Ishikawa (cell line): Measurements from ENCODE around the gene MYO1B.

ENCODE experiments used
- CEBPB ChIP-seq: IDR thresholded peaks from 2 replicates; pipeline ENCODE4 v1.6.1; 2012
- CREB1 ChIP-seq: IDR thresholded peaks from 2 replicates; pipeline ENCODE4 v1.6.1; 2012; ENCODE audit warnings: low read depth
- EGR1 ChIP-seq: IDR thresholded peaks from 2 replicates; pipeline ENCODE4 v1.6.1; 2012
- EP300 ChIP-seq: IDR thresholded peaks from 2 replicates; pipeline ENCODE4 v1.6.1; 2012; ENCODE audit warnings: borderline replicate concordance
- FOXM1 ChIP-seq: IDR thresholded peaks from 2 replicates; pipeline ENCODE4 v1.6.1; 2012; ENCODE audit warnings: low read depth, borderline replicate concordance
- MAX ChIP-seq: IDR thresholded peaks from 2 replicates; pipeline ENCODE4 v1.6.1; 2012
- NFIC ChIP-seq: IDR thresholded peaks from 2 replicates; pipeline ENCODE4 v1.6.1; 2012
- RAD21 ChIP-seq: IDR thresholded peaks from 2 replicates; pipeline ENCODE4 v1.6.1; 2012; ENCODE audit warnings: low read depth
- REST ChIP-seq: IDR thresholded peaks from 2 replicates; pipeline ENCODE4 v1.6.1; 2012; ENCODE audit warnings: low read depth, mild to moderate bottlenecking
- TAF1 ChIP-seq: IDR thresholded peaks from 2 replicates; pipeline ENCODE4 v1.6.1; 2012; ENCODE audit warnings: low read depth, mild to moderate bottlenecking
- TCF12 ChIP-seq: IDR thresholded peaks from 2 replicates; pipeline ENCODE4 v1.6.1; 2012; ENCODE audit warnings: low read depth
- TEAD4 ChIP-seq: IDR thresholded peaks from 2 replicates; pipeline ENCODE4 v1.6.1; 2012
- USF1 ChIP-seq: IDR thresholded peaks from 2 replicates; pipeline ENCODE4 v1.6.1; 2012
- YY1 ChIP-seq: IDR thresholded peaks from 2 replicates; pipeline ENCODE4 v1.6.1; 2012; ENCODE audit warnings: low read depth
- ZBTB7A ChIP-seq: IDR thresholded peaks from 2 replicates; pipeline ENCODE4 v1.6.1; 2012; ENCODE audit warnings: low read depth

MYO1B gene

GRCh38 chr2:191221666-191222065, 23.5 kb upstream of the MYO1B start:
- TF ChIP-seq EGR1 (no peak), YY1 (no peak), EP300 (no peak), FOXM1 (no peak), CEBPB (no peak), TCF12 (no peak), USF1 (no peak), TEAD4 (no peak), ZBTB7A (no peak), MAX (no peak), TAF1 (no peak)

- TF ChIP-seq TCF12 (no peak), USF1 (no peak), FOXM1 (no peak), EP300 (no peak), TEAD4 (no peak)
Measured at GRCh38 chr2:191222507-191222906, 22.7 kb upstream of the MYO1B start.

GRCh38 chr2:191222952-191223351, 22.3 kb upstream of the MYO1B start:
- TF ChIP-seq EGR1 (no peak), USF1 (no peak), TEAD4 (no peak), YY1 (no peak)

- TF ChIP-seq REST (no peak), MAX (no peak), FOXM1 (no peak)
Measured at GRCh38 chr2:191225126-191225525, 20.1 kb upstream of the MYO1B start.

GRCh38 chr2:191225690-191226089, 19.5 kb upstream of the MYO1B start:
- TF ChIP-seq NFIC (no peak), CEBPB (no peak), ZBTB7A (no peak), EP300 (no peak), CREB1 (no peak), REST (no peak), TEAD4 (no peak), TCF12 (no peak), YY1 (no peak), EGR1 (no peak), RAD21 (no peak), USF1 (no peak), TAF1 (no peak)

- no peak for TF ChIP-seq USF1
- TF ChIP-seq MAX = no peak
- TF ChIP-seq CEBPB = no peak
- TF ChIP-seq TAF1 = no peak
- no peak for TF ChIP-seq RAD21
- no peak for TF ChIP-seq FOXM1
- no peak for TF ChIP-seq EGR1
- TF ChIP-seq NFIC = no peak
- no peak for TF ChIP-seq TEAD4
Measured at GRCh38 chr2:191226196-191226595, 19.0 kb upstream of the MYO1B start.
